Ovary (tissue), 9 donors: ENCODE results near the gene NUP133. TPM values are rescaled to one million over a fixed set of nuclear protein-coding genes. Genes with fewer than 3 reads are reported as not detected.
"Not testable (repeated sequence)": the region's sequence is repeated elsewhere in the genome, so short reads cannot be mapped to it uniquely, and the experiment has no call there.

Source experiments
- DNase-seq, 5 donors: peaks; one replicate each; pipeline ENCODE4 v3.0.0-alpha.2; 2019 to 2020
- H3K27ac ChIP-seq, 2 donors: fragments of 200-600 bp; one replicate each; pipeline versions ENCODE4 v1.5.1 to v1.8.0; 2019 to 2022
- H3K27me3 ChIP-seq: fragments of 200-600 bp; one replicate; pipeline ENCODE4 v1.8.0; 2022
- H3K36me3 ChIP-seq: fragments of 200-600 bp; sonication (generic); one replicate; pipeline ENCODE4 v1.5.1; 2019
- H3K4me1 ChIP-seq: one replicate; pipeline ENCODE4 v1.8.1; 2013; ENCODE audit warnings: mild to moderate bottlenecking, moderate library complexity; ENCODE audit not compliant: insufficient read depth
- H3K4me3 ChIP-seq: fragments of 200-600 bp; sonication (generic); one replicate; pipeline ENCODE4 v1.5.1; 2017
- H3K9me3 ChIP-seq, 2 donors: fragments of 200-600 bp in 1 of 2; sonication (generic) in 1 of 2; one replicate each; pipeline versions ENCODE4 v1.5.1 to v1.8.1; 2013 to 2019; ENCODE audit warnings: mild to moderate bottlenecking in 1 of 2, moderate library complexity in 1 of 2
- CTCF ChIP-seq, 3 donors: fragments of 450-650 bp in 2 of 3; fragments of 200-600 bp in 1 of 3; IDR thresholded peaks; one replicate each; pipeline versions ENCODE4 v1.5.1 to v1.8.0; 2016 to 2022; ENCODE audit warnings: antibody characterized with exemption in 3 of 3, mild to moderate bottlenecking in 1 of 3
- EP300 ChIP-seq: sonication (generic); formaldehyde crosslinking; IDR thresholded peaks from one replicate; pipeline ENCODE4 v1.6.1; 2017; ENCODE audit warnings: antibody characterized with exemption
- POLR2A ChIP-seq: fragments of 450-650 bp; IDR thresholded peaks from one replicate; pipeline ENCODE4 v1.6.1; 2017; ENCODE audit warnings: antibody characterized with exemption, mild to moderate bottlenecking, moderate library complexity
- whole genome bisulfite sequencing, 3 donors: extraction: QIAGEN DNeasy Blood & Tissue Kit in 1 of 3; methylation state at CpG; one replicate each; pipeline versions ENCODE4 v1.1.5 to v1.1.7; 2013 to 2017; 5-methylcytosine and 5-hydroxymethylcytosine counted together
- intact Hi-C, 4 donors: fragments of 100-400 bp; cut with DNase I; formaldehyde crosslinking; loops; one replicate each; pipeline versions ENCODE4 v1.11.0 to v1.15.1; 2022 to 2023
- polyA plus RNA-seq, 2 donors: library from polyadenylated mRNA; stranded (reverse); fragments of 200-250 nt in 1 of 2; fragments of 350-450 nt in 1 of 2; fragmentation: Illumina TruSeq in 1 of 2; extraction: RNeasy Lipid Tissue Mini Kit (QIAGEN cat#74804) in 1 of 2; gene quantifications; one replicate each; pipeline ENCODE4 v1.2.3, GENCODE V29; 2013 to 2014
- total RNA-seq, 7 donors: library from RNA; depleted of rRNA in 2 of 7; stranded (reverse); fragments of >200 nt in 2 of 7; fragmentation: NEBNext Ultra II Directional in 3 of 7; extraction: Animal tissue kit (Norgen Biotek cat#: 25700) in 3 of 7; gene quantifications; one replicate each; pipeline versions ENCODE4 v1.1.0 to v1.2.4, GENCODE V29; 2016 to 2023
- donor health status: DM: no; HTN: no; CAD: no; lungs with moderate emphysema.
- donor health status: DM: no; HTN: no; CAD: no.
- donor health status: Bipolar disorder and iron deficiency.
- donor health status: DM: yes; HTN: yes; CAD: no.
- donor health status: DM: no; HTN: no; CAD: no.
- donor health status: DM: yes; HTN: yes; CAD: no.

NUP133 gene
- total and polyA plus RNA-seq, 9 donors, result 15.3 to 49.2 (median 40.6) TPM

DNA sequence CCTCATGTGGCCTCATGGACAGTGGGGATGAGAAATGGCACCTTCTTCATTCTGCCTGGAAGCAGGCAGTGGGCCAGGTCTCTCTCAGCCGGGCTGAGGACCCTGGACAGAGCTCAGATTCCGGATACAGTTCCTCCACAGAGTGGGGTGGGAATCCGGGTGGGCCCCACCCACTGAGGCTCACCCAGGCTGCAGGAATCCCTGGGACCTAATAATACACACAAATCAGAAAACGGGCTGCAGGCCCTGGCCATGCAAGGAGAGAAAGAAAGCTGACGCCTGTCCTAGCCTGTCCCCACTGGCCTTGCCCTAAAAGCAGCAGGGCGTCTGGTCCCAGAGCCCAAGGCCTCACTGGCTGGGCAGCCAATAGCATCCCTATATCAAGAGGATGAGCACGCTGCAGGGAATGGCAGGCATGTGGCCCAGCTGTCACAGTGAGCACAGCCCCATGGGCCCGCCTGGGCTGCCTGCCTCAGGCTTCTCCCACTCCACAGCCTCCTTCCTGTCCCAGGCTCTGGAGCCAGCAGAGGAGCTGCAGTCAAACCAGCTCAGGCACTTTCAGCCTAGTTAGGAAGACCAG lies 99.6 kb downstream of the NUP133 start:
- WGBS, 3 donors, result 34 to 45% (median 44%) methylated on average over 8 of the region's 8 CpGs
- H3K36me3 ChIP-seq, result no peaks in the 10 kb centered on the region

GRCh38 chr1:229407206-229408026 lies 100.7 kb downstream of the NUP133 start:
- Histone ChIP-seq H3K9me3 (no peaks in the 10 kb centered on the region), H3K27me3 (no peaks in the 10 kb centered on the region), H3K4me3 (peak overlapping the region; percentile 10), H3K4me1 (peaks cover 15% of the 10 kb centered on the region), H3K27ac (no peak overlapping the region), H3K36me3 (no peaks in the 10 kb centered on the region)
- intact Hi-C loops, result no loop called here
- no peak for DNase-seq
- 3 to 7% (median 3%) methylated on average over 66 to 68 of the region's 68 CpGs for WGBS, 3 donors
- TF ChIP-seq CTCF (IDR thresholded peaks at IDR 0.05) (no peak), POLR2A (no peak), EP300 (no peak)

More for the DNA sequence above, 99.6 kb downstream of the NUP133 start:
- no peak overlapping the region for H3K27ac ChIP-seq
- H3K9me3 ChIP-seq, result no peaks in the 10 kb centered on the region
- intact Hi-C loops, result no loop called here
- DNase-seq, result no peak
- no peaks in the 10 kb centered on the region for H3K27me3 ChIP-seq
- TF ChIP-seq EP300, result no peak
- TF ChIP-seq POLR2A, result no peak
- TF ChIP-seq CTCF (IDR thresholded peaks at IDR 0.05), result no peak
- no peak overlapping the region for H3K4me3 ChIP-seq
- peaks cover 15% of the 10 kb centered on the region for H3K4me1 ChIP-seq

DNA sequence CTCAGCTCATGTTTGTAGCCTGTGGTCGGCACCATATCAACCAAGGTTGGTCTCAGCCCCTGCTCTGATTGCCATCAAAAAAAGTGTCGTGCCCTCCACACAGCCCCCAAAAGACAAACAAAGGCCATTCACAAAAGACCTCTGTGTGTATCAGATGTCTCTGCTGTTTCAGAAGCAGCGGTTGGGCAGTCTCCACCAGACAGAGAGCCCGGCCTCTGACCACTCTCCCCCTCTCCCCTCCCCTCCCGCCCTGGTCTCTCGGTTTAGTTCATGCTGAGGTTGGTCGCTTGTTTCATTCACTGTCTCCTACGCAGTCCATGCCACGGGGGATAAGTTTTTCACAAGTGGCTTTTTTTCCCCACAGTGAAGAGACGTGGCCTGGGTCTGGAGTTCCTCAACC lies 101.3 kb downstream of the NUP133 start:
- intact Hi-C loops, result no loop called here
- 15 to 28% (median 18%) methylated on average over 10 of the region's 10 CpGs for WGBS, 3 donors
- no peaks in the 10 kb centered on the region for H3K36me3 ChIP-seq
- no peak overlapping the region for H3K27ac ChIP-seq
- H3K4me1 ChIP-seq, result peaks cover 15% of the 10 kb centered on the region
- H3K9me3 ChIP-seq, result no peaks in the 10 kb centered on the region
- H3K4me3 ChIP-seq, result no peak overlapping the region
- no peak for DNase-seq
- no peaks in the 10 kb centered on the region for H3K27me3 ChIP-seq
- TF ChIP-seq EP300 (no peak), POLR2A (no peak)

GRCh38 chr1:229403573-229403972 lies 104.6 kb downstream of the NUP133 start:
- Histone ChIP-seq H3K27me3 (no peaks in the 10 kb centered on the region), H3K9me3 (no peaks in the 10 kb centered on the region), H3K4me3 (no peak overlapping the region), H3K4me1 (peaks cover 7% of the 10 kb centered on the region), H3K36me3 (no peaks in the 10 kb centered on the region), H3K27ac (no peak overlapping the region)
- TF ChIP-seq CTCF (IDR thresholded peaks at IDR 0.05) (no peak), POLR2A (no peak), EP300 (no peak)
- intact Hi-C loops, result no loop called here
- WGBS, 3 donors, result 83 to 87% (median 84%) methylated on average over 8 of the region's 8 CpGs
- DNase-seq, result no peak

- no peaks in the 10 kb centered on the region for H3K9me3 ChIP-seq
- no peak for DNase-seq
- no peaks in the 10 kb centered on the region for H3K36me3 ChIP-seq
- intact Hi-C loops, result no loop called here
- peaks cover 7% of the 10 kb centered on the region for H3K4me1 ChIP-seq
- TF ChIP-seq EP300, result no peak
- no peak for TF ChIP-seq POLR2A
- no peak for TF ChIP-seq CTCF (IDR thresholded peaks at IDR 0.05)
- no peaks in the 10 kb centered on the region for H3K27me3 ChIP-seq
- H3K27ac ChIP-seq, result no peak overlapping the region
- no peak overlapping the region for H3K4me3 ChIP-seq
- 60 to 64% (median 63%) methylated on average over 6 of the region's 6 CpGs for WGBS, 3 donors
These were observed 105.1 kb downstream of the NUP133 start for GRCh38 chr1:229402993-229403392.

GRCh38 chr1:229402329-229402728 lies 105.8 kb downstream of the NUP133 start:
- H3K9me3 ChIP-seq, DNase-seq, H3K27ac ChIP-seq, H3K4me1 ChIP-seq, H3K4me3 ChIP-seq, intact Hi-C loops, H3K36me3 ChIP-seq, H3K27me3 ChIP-seq: not testable (repeated sequence)
- WGBS, 3 donors, result 41 to 67% (median 46%) methylated on average over 4 of the region's 4 CpGs
